ENCODE results near the gene IQSEC3.

DNA sequence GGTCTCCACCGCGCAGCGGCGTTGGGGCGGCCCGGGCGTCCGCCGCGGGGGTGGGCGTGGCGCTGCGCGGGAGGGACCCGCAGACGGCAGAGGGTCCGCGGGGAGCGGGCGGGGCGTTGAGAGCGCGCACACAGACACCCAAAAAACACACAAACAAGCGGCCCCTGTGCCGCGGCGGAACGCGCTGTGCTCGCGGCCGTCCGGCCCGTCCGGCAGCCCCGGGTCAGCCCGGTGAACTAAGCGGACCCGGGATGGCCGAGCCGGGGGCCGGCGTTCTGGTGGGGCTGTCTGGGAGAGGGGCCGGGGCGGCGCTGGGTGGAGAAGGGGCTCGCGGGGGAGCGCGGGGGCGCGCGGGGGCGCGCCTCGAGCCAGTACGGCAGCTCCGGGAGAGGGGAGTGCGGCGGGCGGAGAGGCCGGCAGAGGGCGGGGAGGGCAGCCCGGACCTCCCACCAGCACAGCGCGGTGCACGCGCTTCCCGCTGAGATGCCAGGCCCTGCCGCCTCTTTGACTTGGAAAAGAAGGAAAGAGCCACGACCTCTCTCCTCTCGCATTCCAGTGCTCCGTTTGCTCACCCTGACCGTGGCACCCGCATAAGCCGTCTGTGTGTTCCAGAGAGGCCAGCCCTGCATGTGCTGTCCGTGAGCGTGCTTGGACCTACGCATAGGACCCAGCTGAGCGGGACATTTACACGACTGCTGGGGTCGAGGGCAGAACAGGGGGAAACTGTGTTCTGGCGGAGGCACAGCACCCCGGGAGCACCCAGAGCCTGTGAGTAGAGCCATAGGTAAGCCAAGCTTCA lies 137.1 kb downstream of the IQSEC3 start:
- TF ChIP-seq, protein P1, sequence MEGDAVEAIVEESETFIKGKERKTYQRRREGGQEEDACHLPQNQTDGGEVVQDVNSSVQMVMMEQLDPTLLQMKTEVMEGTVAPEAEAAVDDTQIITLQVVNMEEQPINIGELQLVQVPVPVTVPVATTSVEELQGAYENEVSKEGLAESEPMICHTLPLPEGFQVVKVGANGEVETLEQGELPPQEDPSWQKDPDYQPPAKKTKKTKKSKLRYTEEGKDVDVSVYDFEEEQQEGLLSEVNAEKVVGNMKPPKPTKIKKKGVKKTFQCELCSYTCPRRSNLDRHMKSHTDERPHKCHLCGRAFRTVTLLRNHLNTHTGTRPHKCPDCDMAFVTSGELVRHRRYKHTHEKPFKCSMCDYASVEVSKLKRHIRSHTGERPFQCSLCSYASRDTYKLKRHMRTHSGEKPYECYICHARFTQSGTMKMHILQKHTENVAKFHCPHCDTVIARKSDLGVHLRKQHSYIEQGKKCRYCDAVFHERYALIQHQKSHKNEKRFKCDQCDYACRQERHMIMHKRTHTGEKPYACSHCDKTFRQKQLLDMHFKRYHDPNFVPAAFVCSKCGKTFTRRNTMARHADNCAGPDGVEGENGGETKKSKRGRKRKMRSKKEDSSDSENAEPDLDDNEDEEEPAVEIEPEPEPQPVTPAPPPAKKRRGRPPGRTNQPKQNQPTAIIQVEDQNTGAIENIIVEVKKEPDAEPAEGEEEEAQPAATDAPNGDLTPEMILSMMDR (IDR thresholded peaks at IDR 0.05; ENCODE audit: poor library complexity): no peak
- TF ChIP-seq EZH2 (IDR thresholded peaks at IDR 0.05; ENCODE audit: borderline replicate concordance) (no peak), EZH2phosphoT487 (IDR thresholded peaks at IDR 0.05; ENCODE audit: low read depth, severe bottlenecking, unreplicated experiment) (no peak)
